SH-SY5Y (cell line): ENCODE measurements around the gene TOP2A.

Source experiments
- GATA2 ChIP-seq: IDR thresholded peaks from 2 replicates; pipeline ENCODE4 v1.6.1; 2011; ENCODE audit warnings: mild to moderate bottlenecking, low read depth, low read length
- GATA3 ChIP-seq: IDR thresholded peaks from 2 replicates; pipeline ENCODE4 v1.6.1; 2011; ENCODE audit warnings: low read depth, mild to moderate bottlenecking, low read length, moderate library complexity

DNA sequence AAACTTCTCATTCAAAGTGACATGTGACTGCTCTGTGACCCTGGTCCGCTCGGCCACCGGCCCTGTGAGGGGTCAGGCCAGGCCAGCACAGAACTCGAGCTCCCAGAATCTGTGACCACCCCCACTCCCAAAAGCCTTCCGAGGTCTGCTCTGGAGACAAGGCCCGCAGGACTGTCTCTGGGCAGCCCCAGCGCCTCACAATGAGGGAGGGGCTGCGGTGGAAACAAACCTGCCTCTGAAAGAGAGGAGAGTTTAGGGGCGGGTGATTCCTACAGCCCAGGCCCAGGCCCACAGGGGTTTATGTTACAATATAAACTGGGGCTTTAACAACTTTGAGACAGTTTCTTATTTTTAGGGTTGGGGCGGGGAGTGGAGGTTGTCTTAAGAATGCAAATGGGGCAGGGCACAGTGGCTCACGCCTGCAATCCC is 45.4 kb upstream of the TOP2A start:
- TF ChIP-seq GATA2 (no peak), GATA3 (no peak)
